ENCODE measurements around the gene KLHL42.

- TF ChIP-seq CTCF (IDR thresholded peaks at IDR 0.05; ENCODE audit: low read depth, low read length) (no peak), POLR2A (IDR thresholded peaks at IDR 0.05; ENCODE audit: extremely low read depth, insufficient read length) (no peak), MYC (IDR thresholded peaks at IDR 0.05; ENCODE audit: low read depth, low read length) (peak; percentile 54; the same call in 1 of the 2 replicates), MAX (IDR thresholded peaks at IDR 0.05; ENCODE audit: low read depth, low read length) (peak; percentile 37; the same call in 1 of the 2 replicates)
Observed at GRCh38 chr12:27822076-27822712, 42.2 kb downstream of the KLHL42 start.

Data from NB4 (cell line).